ENCODE measurements around the gene OLFML1.

- peak; percentile 93 for TF ChIP-seq CTCF (IDR thresholded peaks at IDR 0.05)
- no peak for TF ChIP-seq ZFX (IDR thresholded peaks at IDR 0.05; ENCODE audit: borderline replicate concordance)
Observed at GRCh38 chr11:7442588-7443215, 42.6 kb upstream of the OLFML1 start.
